Activated CD4-positive, alpha-beta T cell treated with anti-CD3 and anti-CD28 coated beads, Interleukin-10, Interleukin-2, amounts not matched to agents 100 ng/mL and 50 ng/mL, durations not matched to agents 16 hours and 8 hours (primary cell): Measurements from ENCODE around the gene THAP3.

Source experiments
- DNase-seq: peaks from one replicate; pipeline ENCODE4 v3.0.0-alpha.2; 2020

The THAP3 gene

DNA sequence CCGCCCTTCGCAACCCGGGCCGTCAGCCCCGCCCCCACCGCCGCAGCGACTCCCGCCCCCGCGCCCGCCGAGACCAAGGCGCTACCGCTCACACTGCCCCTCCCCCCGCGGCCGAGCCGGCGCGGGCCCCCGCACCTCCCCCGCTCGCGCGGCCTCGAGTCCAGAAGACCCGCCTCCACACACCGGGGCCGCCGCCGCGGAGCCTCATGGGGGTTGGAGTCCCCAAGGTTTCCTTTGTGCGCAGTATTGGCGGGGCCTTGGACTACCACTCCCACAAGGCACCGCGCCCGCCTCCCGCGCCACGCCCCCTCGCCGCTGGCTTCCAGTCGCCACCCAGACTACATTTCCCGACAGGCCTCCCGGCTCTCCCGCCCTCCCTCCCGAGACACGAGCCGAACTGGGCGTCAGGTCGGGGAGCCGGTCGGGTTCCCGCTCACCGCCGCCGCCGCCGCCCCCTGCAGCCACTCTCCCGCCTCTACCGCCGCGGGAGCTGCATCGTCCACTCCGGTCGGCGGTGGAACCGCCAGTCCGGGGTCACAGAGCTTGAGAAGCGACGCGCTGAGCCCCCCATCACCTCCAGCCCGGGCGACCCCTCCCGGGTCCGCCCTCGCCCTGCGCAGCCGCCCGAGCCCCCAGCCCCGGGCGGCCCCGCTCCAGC, 11.2 kb upstream of the THAP3 start, which contains the start of gene PHF13:
Gene PHF13 (plus strand): TSS at position 371 of the 658 bp plus-strand sequence. CDS start 336 bp downstream, outside the sequence.
- DNase-seq, result peak; percentile 100

DNA sequence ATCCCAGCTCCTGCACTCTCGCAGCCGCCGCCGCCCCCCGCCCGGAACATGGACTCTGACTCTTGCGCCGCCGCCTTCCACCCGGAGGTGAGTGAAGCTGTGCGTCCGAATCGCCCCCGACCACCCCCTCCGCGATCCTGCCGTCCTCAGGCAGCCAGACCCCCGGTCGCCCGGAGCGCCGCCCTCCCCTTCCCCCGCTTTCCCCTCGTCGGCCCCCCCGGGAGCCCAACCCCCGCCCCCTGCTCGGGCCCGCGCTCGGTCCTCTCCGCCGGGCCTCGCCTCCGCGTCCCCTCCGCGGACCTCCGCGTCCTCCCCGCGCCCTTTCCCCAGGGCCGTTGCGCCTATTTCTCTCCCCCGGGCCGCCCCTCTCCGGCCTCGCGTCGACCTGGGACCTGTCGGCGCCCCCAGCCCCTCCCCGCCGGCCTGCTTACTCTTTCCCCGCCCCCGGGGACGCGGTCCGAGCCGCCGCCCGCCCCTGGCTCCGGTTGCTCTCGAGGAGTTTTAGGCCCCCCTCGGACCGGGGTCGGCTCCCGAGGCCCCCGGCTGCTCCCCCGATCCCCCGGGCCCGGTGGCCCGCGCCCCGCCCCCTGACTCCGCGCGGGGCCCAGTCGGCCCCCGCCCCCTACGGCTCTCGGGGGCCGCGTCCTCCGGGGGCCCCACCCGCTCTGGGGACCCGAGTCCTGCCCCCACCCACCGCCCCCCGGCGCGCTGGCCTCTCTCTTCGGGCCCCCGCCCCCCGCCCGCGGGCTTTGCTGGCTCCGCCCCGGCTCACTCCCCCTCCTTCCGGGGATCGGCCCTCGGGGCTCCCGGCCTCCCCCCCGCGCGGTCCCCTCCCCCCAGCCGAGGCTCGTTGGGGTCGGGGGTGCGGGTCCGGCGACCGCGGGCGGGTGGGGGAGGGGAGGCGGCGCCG, 10.4 kb upstream of the THAP3 start:
- DNase-seq, result peak; percentile 42

DNA sequence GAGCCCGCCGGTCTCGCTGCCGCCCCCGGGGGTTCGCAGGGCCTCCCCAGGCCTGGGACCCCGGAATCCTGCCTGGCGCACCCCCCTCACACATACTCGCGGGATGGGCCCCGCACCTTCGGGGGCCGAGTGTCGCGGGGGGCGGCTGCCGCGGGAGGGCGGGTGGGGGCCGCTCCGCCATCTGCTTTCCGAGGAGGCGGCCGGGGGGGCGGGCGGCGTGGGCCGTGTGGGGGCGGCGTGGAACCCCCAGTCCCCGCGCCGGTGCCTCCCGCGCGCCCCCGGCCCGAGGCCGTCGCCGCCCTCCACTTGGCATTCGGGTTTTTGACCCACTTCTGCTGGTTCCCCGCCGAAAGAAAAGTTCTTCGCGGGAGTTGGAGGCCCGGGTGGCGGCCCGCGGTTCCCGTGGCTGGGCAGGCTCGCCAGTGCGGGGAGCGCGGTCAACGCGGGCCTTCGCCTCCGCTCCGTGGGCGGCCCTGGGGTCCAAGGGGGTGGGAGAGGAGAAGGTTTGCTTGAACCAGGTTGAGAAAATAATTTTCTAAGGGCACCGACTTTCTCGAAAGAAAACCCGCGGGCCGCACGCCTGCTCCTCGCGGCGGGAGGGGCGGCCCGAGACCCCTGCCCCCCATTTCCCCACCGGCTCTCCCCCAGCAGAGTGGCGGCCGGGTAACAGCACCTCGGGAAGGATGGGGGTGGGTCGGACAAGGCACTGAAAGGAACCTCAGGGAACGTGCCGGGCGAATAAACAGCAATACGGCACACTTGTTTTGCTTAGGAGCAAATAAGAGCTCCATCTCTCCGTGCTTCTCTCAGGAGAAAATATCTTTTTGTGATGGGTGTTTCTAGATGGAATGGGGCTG, 9.5 kb upstream of the THAP3 start:
- DNase-seq, result no peak

DNA sequence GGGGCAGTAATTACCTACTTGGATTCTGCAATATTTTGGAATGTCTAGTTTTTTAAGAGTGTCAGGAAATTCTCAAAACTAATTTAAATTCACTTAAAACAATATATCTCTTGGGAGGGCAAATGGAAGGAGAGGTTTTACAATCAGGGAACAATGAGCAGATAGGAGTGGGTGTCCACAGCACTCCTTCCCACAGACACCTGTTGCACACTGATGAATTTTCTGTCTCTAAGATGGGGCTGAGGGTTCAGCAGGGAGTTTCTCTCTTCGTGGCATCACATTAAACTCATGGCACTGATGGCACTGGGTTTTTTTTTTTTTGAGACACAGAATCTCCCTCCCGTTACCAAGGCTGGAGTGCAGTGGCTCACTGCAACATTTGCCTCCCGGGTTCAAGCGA, 5.6 kb upstream of the THAP3 start:
- no peak for DNase-seq

DNA sequence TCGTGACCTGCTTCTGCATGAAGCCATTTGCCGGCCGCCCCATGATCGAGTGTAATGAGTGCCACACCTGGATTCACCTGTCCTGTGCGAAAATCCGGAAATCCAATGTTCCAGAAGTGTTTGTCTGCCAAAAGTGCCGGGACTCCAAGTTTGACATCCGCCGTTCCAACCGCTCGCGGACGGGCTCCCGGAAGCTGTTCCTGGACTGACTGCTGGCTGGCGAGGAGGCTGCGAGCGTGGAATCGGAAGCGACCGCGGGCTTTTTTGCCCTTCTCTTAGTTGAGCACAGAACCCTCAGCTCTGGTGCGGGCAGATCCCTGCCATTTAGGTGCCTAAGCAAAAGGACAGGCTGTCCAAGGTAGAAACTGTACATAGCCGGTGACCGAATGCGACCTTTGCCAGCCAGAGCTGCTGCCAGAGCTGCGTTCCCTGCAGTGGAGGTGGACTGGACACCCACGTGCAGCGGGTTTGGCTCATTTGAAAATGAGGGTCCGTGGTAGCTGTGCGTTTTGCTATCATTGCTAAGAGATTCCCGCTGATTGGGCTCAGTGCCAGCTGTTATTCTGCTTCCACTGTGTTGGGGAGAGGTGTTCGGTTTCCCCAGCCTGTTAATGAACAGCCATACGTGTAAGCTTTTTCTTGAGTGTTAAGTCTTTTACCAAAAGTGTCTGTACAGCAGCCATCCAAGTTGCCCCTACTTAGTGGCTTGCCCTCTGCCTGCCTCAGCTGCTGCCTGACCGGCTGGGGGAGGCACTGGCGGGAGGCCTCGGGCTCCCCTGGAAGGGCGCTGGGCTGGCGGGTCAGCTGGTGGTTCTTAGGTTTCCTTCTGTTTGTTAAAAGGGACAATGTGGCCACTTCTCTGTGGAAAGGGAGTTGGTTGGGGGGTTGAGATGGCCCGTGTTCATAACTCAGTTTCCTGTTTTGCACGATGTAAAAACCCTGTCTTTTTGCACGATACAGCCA, 3.0 kb upstream of the THAP3 start:
- DNase-seq, result no peak

DNA sequence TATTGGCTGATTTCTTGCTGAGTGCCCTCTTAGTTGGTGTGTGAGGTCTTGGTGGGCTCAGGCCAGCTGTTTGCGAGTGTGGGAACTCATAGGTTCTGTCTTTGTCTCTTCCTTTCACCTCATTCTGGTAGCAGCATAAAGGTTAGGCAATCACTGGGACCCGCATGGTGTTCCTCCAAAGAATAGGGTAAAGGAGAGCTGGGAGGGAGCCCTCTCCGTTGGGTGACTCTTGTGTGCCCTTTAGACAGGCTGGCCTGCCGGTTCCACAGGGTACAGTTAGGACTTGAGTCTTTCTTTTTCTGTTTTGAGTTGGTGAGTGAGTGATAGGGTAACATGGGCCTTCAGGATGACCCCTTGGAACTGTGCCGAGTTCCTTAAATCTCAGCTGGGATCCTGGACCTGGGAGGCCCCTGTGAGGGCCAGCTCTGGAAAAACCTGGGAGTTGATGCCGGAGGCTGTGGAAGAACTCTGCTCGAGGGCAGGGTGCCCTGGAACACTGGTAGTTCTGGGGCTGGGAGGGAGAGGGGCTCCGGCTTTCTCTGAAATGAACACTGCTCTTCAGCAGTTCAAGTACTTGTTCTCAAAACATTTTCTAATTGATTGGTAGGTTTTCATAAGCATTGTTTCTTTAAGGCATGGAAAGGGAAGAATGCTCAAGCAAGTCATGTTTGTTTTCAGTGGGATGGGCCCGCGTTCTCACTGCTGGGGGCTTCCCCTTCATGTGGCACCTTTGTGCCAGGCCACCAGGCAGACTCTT, 2.1 kb upstream of the THAP3 start:
- DNase-seq, result no peak

DNA sequence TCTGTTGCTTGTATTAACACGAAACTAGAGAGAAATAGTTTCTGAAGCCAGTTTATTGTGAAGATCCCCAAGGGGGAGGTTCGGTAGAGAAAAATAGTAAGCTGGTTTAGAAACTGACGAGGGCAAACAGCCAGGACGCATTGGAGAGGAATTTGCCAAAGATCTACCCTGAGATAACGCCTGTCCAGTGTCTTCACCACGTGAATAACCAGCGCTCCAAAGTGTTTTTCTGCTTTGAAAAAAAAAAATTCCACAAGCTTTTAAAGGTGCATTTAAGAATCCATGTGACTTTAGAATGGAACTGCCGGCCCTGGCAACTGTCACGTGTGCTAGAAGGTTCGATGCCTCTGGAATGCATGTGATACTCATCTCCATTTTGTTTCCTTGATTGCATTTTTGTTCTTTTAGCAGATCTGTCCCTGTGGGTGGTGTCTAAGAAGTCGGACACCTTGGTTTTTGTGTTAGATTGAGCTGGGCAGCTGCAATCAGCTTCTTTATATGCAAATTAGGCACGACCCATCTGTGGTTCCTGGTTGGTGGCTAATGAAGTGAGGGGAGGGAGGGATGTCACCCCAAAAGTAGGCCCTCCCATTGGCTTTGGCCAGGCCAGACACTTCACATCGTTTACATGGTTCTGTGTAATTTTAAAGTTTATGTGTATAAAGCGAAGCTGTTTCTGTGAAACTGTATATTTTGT, 1.3 kb upstream of the THAP3 start:
- DNase-seq, result no peak

DNA sequence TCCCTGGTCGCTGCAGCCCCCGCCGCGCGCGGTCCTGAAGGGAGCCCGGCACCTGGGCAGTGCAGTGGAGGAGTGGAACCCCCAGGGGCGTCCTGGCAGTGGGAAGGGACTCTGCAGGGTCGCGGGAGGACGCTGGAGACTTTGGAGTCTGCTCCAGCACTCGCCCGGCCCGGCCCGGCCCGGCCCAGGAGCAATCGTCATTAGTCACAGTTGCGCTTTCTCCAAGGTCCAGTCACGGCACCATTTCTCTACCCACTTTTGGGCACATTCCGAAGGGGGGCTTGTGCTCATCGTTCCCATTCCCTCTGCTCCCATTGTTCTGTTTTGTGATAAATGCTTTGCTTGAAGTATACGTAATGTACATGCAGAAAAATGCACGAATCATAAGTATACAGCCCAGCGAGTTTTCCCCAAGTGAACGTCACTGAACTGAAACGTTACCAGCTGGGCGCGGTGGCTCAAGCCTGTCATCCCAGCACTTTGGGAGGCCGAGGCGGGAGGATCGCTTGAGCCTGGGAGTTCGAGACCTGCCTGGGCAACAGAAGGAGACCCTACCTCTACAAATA, 999 bp downstream of the THAP3 start:
- peak; percentile 21 for DNase-seq

DNA sequence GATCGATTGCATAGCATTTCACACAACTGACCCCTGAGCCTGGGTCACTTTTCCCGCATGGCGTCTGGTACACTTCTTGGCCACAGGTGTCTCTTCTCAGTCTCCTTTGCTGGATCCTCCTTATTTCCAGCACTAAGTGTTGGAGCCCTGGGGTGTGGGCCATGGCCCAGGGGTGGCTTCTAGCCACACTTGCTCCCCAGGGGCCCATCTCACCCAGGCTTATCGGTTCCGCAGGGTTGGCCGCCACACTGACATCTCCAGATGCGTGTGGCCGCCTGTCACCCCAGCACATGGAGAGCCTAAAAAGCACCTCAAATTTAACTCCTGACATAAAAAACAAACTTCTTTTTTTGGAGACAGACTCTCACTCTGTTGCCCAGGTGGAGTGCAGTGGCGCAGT, 2.4 kb downstream of the THAP3 start:
- DNase-seq, result no peak

DNA sequence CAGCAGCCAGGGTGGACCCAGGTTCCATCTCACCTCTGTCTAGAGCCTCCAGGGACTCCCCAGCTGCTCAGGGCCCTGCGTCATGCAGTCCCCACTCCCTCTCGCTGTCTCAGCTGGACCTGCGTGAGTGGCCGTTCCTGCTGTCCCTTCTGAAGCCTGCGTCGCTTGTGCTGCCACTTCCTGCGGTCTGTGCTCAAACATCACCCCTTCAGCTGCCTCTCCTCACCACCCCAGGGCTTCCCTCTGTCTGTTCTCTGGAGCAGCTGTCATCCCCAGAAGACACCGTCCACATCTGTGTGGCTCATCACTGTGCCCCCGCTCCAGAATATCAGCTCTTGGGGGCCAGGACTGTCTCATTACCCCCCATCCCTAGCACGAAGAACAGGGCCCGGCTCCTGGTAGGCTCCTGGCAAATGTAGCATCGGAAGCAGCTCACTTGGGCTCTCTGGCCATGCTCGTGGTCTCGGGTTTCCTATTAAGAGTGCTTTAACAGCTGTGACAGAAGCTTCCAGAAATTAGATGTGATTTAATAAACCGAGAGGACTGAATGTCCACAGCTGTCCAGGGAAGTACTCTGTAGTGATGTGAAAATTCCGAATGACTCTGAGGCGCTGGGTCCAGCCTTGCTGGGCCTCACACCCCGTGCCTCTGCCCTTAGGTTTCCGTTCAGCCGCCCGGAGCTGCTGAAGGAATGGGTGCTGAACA, 3.3 kb downstream of the THAP3 start:
- no peak for DNase-seq

DNA sequence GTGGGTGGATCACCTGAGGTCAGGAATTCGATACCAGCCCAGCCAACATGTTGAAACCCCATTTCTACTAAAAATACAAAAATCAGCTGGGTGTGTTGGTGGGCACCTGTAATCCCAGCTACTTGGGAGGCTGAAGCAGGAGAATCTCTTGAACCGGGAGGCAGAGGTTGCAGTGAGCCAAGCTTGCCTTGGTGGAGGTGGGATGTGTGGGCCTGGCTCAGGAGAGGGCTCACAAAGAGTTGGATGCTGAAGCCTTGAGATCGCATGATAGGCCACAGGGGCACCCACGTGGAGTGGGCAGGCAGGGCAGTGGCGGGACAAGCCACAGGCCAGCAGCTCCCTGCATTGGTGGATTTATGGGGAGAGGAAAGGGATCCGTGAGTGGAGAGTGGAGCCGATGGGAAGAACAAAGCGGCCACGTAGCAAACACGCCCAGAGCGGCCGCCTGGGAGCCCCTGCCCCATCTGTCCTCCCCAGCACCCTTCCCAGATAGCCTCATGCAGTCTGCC, 4.4 kb downstream of the THAP3 start:
- DNase-seq, result no peak

DNA sequence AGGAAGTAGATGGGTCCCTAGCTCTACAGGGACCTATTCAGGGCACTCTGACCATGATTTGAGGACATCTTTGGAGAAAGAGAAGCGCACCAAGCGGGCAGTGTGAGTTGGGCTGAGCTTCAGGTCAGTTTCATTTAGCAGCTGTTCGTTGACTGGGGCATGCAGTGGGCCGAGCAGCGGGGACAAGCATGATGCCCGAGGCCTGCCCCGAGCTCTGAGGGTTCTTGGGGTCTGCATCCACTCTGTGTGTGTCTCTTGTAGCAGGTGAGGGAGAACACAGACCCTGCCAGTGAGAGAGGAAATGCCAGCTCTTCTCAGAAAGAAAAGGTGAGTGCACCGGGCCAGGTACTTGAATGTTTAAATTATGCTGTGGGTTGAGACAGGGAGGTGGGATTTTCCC, 5.4 kb downstream of the THAP3 start:
- no peak for DNase-seq

DNA sequence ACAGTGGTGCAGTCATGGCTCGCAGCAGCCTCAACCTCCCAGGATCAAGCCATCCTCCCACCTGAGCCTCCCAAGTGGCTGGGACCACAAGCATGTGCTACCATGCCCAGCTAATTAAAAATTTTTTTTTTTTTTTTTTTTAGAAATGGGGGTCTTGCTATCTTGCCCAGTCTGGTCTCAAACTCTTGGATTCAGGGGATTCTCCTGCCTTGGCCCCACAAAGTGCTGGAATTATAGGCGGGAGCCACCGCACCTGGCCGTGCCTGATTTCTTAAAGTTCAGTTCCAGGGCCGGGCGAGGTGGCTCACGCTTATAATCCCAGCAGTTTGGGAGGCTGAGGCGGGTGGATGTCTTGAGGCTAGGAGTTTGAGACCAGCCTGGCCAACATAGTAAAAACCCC, 6.4 kb downstream of the THAP3 start:
- DNase-seq, result no peak

DNA sequence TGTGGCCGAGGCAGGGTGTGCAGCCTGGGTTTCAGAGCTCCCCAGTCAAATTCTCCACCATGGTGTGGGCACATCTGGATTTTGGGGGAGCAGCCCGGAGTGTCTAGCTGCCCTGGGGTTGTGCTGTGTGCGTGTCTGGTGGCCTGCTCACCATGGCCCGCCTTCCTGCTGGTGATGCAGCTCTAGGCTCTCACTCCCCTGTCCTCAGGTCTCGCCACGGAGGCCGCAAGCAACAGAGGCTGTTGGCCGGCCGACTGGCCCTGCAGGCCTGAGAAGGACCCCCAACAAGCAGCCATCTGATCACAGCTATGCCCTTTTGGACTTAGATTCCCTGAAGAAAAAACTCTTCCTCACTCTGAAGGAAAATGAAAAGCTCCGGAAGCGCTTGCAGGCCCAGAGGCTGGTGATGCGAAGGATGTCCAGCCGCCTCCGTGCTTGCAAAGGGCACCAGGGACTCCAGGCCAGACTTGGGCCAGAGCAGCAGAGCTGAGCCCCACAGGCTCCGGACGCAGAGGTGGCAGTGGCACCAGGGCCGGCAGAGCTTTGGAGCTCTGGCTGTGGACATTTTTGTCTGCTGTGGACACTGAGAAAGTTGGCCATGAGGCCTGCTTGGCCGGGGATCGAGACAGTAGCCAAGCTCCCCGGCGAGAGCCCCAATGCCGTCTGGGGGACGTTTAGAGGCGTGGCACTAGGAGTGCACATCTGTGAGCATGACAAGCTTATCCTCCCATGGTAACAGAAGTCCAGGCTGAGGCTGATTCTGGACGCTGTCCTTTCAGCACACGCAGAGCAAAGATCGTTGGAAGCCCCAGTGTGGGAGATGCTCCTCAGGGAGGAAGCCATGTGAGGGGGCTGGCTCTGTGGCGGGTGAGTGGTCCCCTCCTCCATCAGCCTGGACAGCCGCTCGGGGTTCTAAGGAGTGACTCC, 8.2 kb downstream of the THAP3 start:
- no peak for DNase-seq

DNA sequence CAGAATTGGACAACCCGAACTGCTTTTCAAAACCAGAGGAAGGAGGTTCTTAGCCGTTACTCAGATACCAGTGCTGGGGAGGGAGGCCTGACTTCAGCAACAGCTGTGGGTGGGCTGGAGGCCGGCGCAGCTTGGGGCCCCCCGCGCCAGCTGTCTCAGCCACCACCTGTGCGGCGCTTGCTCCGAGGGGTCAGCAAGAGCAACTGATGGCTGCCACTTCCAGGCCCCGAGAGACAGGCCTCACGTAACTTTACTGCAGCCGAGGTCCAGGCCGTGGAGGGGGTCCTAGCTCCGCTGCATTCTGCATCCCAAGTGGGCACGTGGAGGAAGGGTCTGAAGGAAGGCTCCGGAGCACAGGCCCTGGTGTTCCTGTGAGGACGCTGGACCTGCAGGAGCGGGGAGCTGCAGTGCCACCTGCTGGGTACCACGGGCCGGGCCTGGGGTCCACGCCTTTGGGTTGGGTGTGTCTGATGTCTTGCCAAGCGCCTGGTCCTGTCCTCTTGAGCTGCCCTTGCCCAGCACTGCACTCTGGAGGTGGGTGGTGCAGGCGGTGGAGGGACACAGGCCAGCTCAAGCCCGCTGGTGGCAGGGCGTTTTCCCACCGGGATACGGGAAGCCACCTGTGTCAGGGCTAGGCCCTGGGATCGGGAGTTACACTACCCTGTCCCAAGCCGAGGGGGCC, 9.8 kb downstream of the THAP3 start:
- DNase-seq, result peak; percentile 30

DNA sequence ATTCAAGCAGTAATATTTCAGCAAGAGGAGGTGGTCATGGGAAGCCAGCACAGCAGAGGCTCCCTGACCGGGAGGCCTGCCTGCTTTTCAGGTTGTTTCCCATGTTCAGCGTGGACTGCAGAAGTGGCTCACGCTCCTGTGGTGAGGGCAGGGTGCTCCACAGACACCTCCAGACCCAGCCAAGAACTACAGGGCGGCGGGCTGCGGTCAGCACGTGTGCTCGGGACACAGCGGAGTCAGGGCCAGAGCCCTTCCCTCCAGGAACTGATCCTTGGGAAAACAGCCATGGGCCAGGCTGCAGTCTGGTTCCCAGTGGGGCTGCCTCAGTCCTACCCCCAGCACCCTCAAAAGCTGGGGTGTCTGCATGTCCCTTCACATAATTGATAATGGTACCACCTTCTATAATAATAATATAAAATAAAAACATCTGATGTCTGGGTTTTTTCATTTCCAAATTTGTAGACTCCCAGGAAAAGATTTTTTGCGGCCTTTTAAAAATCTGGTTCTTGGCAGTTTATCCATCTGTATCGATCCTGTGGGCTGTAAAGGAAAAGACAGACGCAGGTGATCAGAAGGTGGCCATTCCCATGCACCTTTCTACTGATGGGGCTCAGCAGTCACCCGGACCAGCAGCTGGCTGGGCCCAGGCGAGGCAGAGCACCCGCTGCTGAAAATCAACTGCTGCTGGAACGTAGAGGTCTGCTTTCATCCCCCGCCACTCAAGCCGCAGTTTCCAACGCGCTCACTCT, 10.7 kb downstream of the THAP3 start:
- no peak for DNase-seq
